GM21723 (cell line): Measurements from ENCODE around the gene MTG1.
"Not testable (repeated sequence)": the region's sequence is repeated elsewhere in the genome, so short reads cannot be mapped to it uniquely, and the experiment has no call there.

ENCODE experiments used
- ATAC-seq: cut with Tn5 transposase; IDR thresholded peaks from one replicate; pipeline ENCODE4 v1.9.1; 2021; ENCODE audit warnings: mild to moderate bottlenecking, moderate library complexity; ENCODE audit not compliant: unreplicated experiment

Gene MTG1

GRCh38 chr10:133396035-133396624 is 2.2 kb downstream of the MTG1 start:
- no peak for ATAC-seq

GRCh38 chr10:133397938-133398337 is 4.0 kb downstream of the MTG1 start:
- no peak for ATAC-seq

DNA sequence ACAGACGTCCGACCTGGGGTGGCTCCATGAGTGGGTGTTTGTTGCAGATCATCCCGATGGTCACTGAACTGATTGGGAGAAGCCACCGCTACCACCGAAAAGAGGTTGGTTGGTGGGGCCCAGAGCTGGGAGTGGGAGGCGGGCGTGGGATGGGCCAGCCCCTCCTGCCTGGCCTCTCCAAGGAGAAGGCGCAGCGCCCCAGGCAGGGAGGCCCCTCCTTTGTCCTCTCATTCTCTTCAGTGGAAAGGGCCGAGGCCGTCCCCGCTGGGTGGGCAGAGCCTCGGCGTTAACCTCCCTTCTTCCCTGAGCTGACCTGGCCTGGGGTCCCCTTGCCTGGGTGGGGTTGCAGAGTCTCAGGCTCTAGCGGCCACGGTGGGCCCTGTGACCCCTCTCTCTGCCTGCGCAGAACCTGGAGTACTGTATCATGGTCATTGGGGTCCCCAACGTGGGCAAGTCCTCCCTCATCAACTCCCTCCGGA is 5.2 kb downstream of the MTG1 start:
- no peak for ATAC-seq

- peak; percentile 80 for ATAC-seq
These were observed 6.9 kb downstream of the MTG1 start for GRCh38 chr10:133400624-133401424.

DNA sequence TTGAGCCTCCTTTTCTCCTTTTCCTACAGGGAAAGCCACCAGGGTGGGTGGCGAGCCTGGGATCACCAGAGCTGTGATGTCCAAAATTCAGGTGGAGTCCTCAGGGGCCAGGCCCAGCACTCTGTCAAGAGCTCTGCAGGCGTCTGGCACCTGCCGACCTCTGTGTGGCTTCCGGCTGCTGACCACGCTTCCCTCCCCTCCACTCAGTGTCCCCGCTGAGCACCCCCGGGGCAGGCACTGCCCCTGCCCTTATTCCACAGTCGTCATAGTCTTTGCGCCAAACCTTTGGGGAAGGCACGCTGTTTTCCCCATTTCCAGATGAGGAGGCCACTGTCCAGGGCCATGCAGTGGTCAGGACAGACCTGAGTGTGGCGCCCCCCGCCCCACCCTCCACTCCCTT is 7.5 kb downstream of the MTG1 start:
- peak; percentile 8 for ATAC-seq

GRCh38 chr10:133401981-133402725 is 8.2 kb downstream of the MTG1 start:
- no peak for ATAC-seq

DNA sequence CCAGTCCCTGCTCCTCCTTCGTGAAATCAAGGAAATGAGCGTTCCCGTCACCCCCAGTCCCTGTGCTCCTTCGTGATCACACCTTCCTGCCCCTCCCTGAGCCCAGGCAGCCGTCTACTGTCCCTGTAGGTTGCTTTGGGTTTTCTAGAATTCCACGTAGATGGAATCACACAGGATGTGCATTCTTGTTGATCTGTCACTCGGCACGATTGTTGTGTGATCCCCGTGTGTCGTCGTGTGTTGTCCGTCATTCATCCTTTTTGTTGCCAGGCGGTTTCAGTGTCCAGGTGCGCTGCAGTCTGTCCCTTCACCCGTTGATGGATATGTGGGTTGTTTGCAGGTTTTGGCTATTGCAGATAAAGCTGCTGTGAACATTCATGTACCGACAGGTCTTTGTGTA is 9.4 kb downstream of the MTG1 start:
- ATAC-seq: no peak

DNA sequence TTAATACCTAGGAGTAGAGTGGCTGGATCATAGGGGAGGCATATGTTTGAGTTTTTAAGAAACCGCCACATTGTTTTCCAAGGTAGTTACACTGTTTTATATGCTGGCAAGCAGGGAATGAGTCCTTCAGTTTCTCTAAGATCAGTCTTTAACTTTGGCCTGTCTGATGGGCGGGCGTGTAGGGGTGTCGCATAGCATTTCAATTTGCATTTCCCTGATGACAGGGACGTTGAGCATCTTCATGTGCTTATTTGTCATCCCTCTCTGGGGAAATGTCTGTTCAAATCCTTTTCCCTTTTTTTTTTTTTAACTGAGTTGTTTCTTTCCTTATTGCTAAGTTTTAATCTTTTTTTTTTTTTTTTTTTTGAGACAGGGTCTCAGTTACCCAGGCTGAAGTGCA is 9.8 kb downstream of the MTG1 start:
- ATAC-seq: no peak

DNA sequence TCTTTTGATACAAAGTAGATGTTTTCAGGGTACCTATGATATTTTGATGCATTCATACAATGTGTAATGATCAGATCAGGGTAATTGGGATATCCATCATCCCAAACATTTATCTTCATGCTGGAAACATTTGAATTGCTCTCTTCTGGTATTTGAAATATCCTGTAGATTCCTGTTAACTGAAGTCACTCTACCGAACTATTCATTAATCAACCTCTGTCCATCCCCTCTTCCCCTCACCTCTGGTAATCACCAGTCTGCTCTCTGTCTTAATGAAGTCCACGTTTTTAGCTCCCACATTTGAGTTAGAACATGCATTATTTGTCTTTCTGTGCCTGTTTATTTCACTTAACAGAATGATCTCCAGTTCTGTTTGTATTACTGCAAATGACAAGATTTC is 11.3 kb downstream of the MTG1 start:
- no peak for ATAC-seq

DNA sequence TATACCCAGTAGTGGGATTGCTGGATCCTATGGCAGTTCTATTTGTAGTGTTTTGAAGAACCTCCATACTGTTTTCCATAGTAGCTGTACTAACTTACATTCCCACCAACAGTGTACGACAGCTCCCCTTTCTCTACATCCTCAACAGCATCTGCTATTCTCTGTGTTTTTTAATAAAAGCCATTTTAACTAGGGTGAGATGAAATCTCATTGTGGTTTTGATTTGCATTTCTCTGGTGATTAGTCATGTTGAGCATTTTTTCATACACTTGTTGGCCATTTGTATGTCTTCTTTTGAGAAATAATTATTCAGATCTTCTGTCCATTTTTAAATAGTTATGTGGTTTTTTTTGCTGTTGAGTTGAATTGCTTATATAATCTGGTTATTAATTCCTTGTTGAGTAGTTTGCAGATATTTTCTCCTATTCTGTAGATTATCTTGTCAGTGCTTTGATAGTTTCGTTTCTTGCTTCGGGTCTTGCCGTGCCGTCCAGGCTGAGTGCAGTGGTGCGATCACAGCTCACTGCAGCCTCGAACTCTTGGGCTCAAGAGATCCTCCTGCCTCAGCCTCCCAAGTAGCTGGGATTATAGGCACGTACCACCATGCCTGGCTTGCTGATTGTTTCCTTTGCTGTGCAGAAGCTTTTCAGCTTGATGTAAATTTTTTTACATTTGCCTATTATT is 12.0 kb downstream of the MTG1 start:
- peak; percentile 51 for ATAC-seq

DNA sequence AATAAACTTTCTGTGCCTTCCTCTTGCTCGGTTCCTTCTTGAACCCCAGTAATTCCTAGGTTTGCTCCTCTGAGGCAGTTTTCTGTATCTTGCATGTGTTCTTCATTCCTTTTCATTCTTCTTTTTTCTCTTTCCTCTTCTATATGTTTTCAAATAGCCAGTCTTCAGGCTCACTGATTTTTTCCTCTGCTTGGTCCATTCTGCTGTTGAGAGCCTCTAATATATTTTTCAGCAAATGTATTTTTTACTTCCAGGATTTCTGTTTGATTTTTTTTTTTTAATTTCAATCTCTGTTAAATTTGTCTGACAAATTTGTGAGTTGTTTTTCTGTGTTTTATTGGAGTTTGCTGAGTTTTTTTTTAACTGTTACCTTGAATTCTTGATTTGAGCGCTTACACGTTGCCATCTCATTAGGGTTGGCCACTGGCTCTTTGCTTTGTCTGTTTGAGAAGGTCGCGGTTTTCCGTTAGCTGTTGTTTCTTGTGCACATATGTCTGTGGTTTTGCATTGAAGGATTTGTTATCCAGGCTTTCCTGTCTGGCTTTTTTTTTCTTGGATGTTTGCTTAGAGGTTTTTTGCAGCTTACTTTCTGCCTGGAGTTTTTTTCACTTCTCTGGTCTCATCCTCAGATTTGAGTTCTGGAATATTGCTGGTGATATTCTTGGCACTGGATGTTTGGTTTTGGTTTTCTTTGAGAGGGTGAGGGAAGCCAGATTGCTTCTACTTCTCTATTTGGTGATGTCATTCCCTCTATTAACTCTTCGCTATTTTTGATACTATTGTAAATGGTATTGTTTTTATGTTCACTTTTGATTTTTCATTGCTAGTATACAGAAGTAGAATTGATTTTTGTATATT is 17.8 kb downstream of the MTG1 start:
- ATAC-seq: no peak

GRCh38 chr10:133412381-133412711 is 18.4 kb downstream of the MTG1 start:
- no peak for ATAC-seq

GRCh38 chr10:133414401-133414800 is 20.4 kb downstream of the MTG1 start:
- not testable (repeated sequence) for ATAC-seq

GRCh38 chr10:133415752-133416151 is 21.8 kb downstream of the MTG1 start:
- no peak for ATAC-seq

GRCh38 chr10:133418289-133418993 is 24.5 kb downstream of the MTG1 start:
- no peak for ATAC-seq

GRCh38 chr10:133419211-133419950 is 25.4 kb downstream of the MTG1 start:
- no peak for ATAC-seq

DNA sequence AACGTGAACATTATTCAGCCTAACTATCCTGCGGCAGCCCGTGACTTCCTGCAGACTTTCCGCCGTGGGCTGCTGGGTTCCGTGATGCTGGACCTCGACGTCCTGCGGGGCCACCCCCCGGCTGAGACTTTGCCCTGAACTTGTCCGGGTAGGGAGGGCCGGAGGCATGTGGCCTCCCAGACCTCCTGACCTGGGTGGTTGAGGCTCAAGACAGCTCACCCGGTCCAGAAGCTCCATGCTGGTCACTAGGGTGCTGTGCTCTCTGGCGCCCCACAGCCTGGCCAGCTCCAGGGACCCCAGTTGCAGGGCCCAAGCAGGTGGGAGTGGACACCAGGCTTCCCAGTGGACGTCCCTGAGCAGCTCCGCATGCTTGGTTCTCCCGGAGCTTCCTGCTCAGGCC is 26.1 kb downstream of the MTG1 start:
- ATAC-seq: no peak

DNA sequence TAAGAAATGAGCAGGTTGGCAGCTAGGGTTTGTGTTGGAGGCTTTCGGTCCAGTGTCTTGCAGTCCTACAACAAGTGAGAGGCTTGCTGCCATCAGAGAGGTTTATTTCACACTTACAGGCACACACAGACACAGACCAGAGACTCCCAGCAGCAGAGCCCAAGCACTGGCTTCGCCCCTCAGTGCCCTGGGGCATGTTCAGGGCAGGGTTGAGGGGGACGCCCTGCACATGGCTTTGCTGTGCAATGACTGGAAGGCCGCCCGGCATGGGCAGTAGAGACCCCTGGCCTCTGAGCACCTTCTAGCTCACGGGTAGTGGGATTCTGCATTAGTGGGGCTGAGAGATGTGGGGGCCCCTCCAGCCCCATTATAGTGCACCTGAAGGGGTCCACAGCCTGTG is 26.6 kb downstream of the MTG1 start:
- no peak for ATAC-seq
